Hippocampal formation (tissue), 2 donors: Measurements from ENCODE around the gene EHD2.
"Not testable (repeated sequence)": the region's sequence is repeated elsewhere in the genome, so short reads cannot be mapped to it uniquely, and the experiment has no call there.

Experiments
- DNase-seq, 2 donors: peaks; one replicate each; lab custom pipeline; 2025; lab: John Stamatoyannopoulos, UW

Gene EHD2

DNA sequence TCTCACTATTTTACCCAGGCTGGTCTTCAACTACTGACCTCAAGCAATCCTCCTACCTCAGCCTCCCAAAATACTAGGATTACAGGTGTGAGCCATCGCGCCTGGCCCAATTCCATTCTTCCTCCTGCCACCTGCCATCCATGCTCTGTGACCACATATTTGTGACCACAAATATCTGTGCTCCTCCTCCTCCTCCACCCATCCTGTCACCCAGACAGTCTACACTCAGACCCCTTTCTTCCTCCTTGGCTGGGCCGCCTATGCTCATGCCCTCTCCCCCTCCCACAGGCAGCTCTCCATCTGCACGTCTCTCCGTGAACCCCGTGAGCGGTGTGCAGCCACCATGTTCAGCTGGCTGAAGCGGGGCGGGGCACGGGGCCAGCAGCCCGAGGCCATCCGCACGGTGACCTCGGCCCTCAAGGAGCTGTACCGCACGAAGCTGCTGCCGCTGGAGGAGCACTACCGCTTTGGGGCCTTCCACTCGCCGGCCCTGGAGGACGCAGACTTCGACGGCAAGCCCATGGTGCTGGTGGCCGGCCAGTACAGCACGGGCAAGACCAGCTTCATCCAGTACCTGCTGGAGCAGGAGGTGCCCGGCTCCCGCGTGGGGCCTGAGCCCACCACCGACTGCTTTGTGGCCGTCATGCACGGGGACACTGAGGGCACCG is 3.2 kb downstream of the EHD2 start:
- DNase-seq: no peak

DNA sequence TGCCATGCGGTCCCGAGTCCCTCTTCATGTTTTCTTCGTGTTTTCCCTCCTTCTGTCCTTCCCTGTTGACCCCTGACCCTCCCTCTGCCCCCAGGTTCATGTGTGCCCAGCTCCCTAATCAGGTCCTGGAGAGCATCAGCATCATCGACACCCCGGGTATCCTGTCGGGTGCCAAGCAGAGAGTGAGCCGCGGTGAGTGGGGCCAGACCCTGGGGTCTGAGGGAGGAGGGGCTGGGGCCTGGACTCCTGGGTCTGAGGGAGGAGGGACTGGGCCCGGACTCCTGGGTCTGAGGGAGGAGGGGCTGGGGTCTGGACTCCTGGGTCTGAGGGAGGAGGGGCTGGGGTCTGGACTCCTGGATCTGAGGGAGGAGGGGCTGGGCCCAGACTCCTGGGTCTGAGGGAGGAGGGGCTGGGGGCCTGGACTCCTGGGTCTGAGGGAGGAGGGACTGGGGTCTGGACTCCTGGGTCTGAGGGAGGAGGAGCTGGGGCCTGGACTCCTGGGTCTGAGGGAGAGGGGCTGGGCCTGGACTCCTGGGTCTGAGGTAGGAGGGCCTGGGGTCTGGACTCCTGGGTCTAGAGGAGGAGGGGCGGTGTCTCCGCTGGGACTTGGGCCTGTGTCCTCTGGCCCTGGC is 5.3 kb downstream of the EHD2 start:
- DNase-seq: not testable (repeated sequence)

DNA sequence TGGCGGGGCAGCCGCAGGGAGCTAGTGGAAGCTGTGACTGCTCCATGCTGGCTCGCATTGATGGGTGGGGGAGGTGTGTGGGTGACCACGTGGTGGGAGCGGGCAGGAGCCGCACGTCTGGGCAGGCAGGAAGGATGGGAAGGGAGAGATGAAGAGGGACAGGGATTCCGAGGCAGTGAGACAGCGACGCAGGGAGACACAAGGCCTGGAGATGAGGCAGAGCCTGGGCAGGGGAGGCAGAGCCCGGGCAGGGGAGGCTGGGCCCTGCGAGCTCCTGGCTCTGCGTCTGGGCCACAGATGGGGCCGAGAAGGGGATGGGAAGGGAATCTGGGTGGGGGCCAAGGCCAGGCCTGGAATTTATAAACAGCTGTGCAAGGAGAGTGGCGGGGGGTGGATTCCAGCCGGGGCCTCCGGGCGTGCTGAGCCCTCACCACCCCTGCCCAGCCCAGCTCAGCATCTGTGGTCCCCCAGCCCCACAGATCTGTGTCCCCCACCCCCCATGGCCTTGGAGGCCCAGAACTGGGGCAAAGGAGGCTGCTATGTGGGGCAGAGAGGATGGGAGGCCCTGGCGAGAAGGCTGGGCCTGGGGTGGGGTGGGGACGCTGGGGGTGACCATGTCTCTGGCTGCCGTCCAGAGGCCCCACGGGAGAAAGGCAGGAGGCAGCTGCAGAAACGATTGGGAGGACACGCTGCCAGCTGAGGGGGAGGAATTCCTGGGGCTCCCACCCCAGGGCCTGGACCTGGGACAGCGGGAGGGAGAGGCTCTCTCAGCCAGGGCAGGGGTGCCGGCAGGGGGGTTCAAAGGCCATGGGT is 6.0 kb downstream of the EHD2 start:
- peak in 1 of 2 donors; percentile 41 for DNase-seq

DNA sequence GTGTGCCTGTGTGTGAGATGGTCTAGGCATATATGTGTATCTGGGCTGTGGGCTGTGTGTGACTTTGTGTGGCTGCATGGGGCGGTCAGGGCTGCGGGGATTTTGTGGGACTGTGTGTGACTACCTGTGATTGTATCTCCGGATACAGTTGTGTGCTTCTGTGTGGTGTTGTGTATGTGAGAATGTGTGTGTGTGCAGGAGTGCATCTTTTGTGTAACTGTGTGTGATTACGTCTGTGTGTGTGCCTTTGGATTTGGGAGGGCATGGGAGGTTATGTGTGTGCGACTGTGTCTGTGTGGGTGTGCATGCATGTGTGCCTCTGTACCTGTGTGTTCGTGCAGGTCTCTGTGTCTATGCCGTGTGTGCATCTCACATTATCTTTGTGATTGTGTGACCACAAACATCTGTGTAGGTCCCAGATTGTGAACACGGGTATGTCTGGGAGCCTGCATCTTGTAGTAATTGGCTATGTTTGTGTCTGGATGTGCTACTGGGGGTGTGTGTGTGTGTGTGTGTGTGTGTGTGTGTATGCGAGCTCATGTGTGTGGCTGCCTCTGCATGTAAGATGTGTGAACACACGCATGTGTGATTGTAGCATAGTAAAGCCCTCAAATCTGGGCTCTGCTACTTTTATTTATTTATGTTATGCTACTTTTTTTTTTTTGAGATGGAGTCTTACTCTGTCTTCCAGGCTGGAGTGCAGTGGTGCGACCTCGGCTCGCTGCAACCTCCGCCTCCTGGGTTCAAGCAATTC is 7.6 kb downstream of the EHD2 start:
- no peak for DNase-seq

DNA sequence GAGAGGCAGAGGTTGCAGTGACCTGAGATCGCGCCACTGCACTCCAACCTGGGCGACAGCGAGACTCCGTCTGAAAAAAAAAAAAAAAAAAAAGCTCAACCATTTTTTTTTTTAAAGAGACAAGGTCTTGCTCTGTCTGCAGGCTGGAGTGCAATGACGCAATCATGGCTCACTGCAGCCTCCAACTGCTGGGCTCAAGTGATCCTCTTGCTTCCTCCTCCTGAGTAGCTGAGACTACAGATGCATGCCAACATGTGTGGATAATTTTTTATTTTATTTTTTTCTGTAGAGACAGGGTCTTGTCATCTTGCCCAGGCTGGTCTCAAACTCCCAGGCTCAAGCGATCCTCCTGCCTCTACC is 10.3 kb downstream of the EHD2 start:
- DNase-seq: no peak

DNA sequence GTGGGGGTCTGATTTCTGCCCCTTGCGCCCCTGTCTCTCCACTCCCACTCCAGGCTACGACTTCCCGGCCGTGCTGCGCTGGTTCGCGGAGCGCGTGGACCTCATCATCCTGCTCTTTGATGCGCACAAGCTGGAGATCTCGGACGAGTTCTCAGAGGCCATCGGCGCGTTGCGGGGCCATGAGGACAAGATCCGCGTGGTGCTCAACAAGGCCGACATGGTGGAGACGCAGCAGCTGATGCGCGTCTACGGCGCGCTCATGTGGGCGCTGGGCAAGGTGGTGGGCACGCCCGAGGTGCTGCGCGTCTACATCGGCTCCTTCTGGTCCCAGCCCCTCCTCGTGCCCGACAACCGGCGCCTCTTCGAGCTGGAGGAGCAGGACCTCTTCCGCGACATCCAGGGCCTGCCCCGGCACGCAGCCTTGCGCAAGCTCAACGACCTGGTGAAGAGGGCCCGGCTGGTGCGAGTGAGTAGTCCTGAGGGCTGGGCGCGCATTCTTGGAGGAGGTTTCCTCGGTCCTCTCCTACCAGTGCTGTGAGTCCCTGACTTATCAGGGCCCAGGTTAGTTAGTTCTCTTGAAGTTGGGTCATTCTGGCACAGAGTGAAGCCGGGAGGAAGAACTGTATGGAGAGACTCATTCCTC is 12.7 kb downstream of the EHD2 start:
- DNase-seq: no peak

DNA sequence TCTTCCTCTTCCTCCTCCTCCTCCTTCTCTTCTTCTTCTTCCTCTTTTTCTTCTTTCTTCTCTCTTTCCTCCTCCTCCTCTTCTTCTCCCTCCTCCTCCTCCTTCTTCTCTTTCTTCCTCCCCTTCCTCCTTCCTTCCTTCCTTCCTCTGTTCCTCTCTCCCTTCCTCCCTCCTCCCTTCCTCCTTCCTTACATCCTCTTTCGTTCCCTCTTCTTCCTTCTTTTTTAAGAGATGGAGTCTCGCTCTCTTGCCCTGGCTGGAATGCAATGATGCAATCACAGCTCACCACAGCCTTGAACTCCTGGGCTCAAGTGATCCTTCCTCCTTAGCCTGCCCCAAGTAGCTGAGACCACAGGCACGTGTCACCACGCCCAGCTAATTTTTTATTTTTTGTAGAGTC is 13.2 kb downstream of the EHD2 start:
- DNase-seq: no peak

DNA sequence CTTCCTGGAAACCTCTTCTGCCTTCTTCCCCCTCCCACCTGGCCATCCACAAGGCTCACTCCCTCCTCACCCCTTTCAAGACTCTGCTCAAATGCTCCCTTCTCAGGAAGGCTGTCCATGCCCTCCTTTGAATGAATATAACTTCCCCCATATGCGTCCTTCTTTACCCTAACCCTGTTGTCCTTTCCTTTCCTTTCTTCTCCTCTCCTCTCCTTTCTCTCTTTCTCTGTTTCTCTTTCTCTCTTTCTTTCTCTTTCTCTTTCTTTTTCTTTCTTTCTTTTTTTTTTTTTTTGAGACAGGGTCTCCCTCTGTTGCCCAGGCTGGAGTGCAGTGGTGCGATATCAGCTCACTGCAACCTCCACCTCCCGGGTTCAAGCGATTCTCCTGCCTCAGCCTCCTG is 15.1 kb downstream of the EHD2 start:
- DNase-seq: not testable (repeated sequence)

DNA sequence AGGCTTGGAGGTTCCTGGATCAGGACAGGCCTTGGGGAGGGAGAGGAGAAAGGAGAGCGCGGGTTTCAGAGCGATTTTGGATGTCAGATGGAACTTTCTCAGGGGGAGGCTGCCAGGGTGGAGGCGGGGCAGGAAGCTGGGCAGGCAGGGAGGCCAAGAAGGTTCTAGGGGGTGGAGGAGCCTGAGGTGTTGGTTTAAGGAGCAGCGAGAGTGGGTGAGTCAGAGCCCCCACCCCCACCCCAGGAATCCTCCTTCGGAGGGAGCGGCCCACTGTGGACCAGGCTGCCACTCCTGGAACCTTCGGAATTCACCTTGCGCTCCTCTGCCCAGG is 16.2 kb downstream of the EHD2 start:
- DNase-seq: no peak

DNA sequence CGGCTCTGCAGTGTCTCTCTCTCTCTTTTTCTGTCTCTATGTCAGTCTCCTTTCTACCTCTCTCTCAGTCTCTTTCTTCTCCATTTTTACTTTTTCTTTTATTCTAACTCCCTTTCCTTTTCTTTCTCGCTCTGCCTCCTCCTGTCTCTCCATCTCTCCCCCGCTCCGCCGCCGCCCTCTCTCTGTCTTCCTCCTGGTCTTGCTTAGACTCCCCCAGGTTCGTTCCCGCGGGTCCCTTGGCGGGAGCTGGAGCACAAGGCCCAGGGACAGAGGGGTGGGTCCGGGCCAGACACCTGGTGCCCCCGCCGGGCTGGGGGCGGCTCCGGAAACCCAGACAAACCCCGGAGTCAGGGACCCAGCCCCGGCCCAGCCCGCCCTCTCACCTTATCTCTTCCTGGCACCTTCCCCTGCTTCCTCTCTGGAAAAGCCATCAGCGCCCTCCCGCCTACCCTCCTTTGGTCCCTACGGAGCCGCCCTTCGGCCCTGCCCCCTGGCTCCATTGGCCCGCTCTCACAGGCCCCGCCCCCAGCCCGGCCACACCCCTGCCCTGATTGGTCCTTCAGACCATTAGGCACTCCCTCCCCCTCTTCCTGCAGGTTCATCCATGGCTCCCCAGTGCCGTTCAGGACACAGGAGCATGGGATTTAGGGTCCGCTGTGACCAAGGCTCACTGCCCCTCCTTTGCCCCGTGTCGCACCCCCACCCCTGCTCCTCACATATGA is 16.7 kb downstream of the EHD2 start:
- no peak for DNase-seq

DNA sequence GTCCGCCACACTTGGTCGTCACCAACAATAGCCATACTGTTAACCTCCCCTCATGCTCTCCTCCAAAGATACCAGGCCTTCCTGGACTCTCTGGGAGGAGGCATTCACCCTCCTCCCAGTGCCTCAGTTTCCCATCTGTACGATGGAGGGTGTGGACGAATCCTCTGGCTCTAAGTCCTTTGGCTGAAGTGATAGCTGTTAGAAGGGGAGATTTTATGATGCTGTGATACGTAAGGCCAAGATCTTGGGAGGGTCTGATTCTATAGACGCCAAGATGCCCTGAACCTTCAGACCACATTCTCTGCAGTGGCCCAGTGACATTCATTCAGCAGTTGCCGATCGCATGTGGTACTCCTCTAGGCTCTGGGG is 17.3 kb downstream of the EHD2 start:
- DNase-seq: no peak

DNA sequence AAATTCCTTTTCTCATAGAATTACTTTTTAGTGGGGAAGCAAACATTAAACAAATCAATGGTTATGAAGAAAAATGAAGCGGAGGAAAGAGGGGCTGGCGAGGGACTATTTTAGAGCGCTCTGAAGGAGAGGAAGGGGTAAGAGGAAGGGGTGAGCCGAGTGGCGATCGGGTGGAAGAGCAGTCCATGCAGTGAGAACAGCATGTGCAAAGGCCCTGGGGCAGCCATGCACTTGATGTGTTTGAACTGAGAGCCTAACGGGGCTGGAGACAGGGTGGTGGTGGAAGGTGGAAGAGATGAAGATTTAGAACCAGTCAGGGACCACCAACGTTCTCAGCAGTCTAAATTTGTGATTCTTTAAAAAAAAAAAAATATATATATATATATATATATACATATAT is 17.7 kb downstream of the EHD2 start:
- no peak for DNase-seq

DNA sequence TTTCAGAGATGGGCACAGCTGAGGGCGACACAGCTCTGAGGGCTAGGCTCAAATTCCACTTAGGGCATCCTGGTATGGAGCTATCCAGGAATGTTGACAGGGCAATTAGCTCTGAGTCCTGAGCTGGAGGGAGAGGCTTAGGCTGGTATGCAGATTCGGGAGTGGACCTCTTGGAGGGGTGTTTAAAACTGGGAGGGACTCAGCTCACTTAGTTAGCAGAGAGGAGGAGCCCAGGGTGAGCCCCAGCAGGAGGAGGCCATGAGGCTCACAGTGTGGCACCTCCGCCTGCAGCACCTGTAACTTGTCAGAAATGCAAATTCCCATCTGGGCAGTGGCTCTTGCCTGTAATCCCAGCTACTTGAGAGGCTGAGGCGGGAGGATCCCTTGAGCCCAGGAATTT is 21.9 kb downstream of the EHD2 start:
- no peak for DNase-seq

DNA sequence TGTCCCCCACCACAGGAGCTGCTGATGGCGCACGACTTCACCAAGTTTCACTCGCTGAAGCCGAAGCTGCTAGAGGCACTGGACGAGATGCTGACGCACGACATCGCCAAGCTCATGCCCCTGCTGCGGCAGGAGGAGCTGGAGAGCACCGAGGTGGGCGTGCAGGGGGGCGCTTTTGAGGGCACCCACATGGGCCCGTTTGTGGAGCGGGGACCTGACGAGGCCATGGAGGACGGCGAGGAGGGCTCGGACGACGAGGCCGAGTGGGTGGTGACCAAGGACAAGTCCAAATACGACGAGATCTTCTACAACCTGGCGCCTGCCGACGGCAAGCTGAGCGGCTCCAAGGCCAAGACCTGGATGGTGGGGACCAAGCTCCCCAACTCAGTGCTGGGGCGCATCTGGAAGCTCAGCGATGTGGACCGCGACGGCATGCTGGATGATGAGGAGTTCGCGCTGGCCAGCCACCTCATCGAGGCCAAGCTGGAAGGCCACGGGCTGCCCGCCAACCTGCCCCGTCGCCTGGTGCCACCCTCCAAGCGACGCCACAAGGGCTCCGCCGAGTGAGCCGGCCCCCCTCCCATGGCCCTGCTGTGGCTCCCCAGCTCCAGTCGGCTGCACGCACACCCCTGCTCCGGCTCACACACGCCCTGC is 27.8 kb downstream of the EHD2 start:
- no peak for DNase-seq

DNA sequence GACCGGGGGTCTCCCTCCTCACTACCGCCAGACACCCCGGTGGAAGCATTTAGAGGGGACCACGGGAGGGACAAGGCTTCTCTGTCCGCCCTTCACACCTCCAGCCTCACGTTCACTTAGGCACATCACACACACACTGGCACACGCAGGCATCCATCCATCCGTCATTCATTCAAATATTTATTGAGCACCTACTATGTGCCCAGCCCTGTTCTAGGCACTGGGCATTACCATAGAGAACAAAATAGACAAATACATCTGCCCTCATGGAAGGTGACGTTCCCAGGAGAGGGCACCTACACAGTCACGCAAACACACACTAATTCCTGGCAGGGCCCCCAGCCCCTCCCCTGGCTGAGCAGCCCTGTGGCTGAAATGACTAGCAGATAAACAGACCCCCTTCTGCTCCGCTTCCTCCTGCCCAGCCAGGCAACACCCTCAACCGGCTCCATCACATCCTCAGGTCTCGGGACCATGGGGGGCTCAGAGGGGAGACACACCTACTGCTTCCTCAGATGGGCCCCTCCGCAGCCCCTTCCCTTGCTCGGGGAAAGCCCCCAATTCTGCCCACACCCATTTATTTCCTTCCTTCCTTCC is 28.4 kb downstream of the EHD2 start:
- DNase-seq: no peak

DNA sequence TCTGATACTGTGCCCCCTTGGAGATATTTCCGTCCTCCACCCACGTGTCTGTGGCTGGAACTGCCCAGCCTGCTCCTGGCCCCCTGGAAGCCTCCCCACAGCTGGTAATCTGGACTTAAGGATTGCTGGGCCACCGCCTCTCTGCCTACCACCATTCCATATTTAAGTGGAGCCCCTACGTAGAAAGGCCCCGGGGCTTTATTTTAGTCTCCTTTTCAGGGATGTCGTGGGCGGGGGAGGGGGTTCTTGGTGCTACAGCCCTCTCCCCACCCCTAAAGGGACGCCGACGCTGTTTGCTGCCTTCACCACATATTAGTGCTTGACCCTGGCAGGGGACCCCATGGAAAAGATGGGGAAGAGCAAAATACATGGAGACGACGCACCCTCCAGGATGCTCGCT is 29.4 kb downstream of the EHD2 start:
- no peak for DNase-seq

DNA sequence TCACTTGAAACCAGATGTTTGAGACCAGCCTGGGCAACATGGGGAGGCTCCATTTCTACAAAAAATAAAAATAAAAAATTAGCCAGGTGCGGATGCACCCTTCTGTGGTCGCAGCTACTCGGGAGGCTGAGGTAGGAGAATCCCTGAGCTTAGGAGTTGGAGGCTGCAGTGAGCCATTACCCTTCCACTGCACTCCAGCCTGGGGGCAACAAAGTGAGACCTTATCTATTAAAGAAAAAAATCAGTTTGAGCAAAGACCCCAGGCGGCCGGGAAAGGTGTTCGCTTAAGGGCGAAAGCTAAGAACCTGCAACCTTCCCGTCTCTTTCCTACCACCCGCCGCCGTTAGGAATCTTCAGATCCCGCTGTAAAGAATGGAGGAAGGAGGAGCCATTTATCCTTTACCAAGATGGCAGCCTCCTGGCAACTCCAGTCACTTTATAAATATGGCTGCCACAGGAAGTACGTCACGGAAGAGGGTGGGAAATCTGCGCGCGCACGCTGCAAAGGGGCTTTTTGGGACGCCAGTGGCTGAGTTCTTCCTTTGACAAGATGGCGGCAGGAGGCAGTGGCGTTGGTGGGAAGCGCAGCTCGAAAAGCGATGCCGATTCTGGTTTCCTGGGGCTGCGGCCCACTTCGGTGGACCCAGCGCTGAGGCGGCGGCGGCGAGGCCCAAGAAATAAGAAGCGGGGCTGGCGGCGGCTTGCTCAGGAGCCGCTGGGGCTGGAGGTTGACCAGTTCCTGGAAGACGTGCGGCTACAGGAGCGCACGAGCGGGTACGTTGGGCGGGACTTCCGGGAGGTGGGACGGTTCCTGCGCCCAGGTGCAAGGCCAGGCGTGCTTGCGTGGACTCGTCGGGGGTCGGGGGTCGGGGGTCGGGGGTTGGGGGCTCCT is 32.0 kb downstream of the EHD2 start, which contains the start of gene NOP53:
Gene NOP53, plus strand, starts transcription at position 537 of the 892 bp plus-strand sequence. Its CDS starts 14 bp downstream, at position 551.
- DNase-seq: peak; percentile 94 to 95

DNA sequence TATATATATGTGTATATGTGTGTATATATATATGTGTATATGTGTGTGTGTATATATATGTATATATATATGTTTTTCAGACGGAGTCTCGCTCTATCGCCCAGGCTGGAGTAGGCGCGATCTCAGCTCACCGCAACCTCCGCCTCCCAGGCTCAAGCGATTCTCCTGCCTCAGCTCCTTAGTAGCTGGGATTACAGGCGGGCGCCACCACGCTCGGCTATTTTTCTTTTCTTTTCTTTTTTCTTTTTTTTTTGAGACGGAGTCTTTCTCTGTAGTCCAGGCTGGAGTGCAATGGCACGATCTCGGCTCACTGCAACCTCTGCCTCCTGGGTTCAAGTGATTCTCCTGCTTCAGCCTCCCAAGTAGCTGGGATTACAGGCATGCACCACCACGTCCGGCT is 32.9 kb downstream of the EHD2 start:
- not testable (repeated sequence) for DNase-seq

DNA sequence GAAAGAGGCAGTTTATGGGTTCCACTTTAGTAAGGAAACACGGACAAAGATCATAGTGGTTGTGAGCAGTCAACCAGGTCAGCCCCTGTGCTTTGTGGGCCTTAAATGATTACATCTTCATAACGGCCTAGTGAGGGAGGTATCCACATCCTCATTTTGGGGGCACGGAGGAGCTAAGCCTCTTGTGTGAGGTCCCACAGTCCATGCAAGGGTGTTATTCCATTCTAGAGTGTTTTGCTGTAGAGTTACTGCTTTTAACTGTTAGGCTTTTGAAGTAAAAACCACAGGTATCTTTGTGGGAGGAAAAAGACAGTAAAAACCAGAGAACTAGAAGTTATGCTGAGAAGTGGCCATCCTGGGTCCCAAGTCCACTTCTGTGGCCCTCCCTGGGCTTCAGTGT is 36.1 kb downstream of the EHD2 start:
- no peak for DNase-seq
